DOHH2 (cell line): ENCODE data around the gene CACNA1A.

ENCODE experiments used
- H3F3A ChIP-seq: fragments of 200-600 bp; sonication (generic), shearing (Covaris generic); 2 replicates; pipeline ENCODE4 v1.6.0; 2016; ENCODE audit warnings: antibody characterized with exemption, mild to moderate bottlenecking; ENCODE audit not compliant: control insufficient read depth, insufficient read depth
- H3K27ac ChIP-seq: fragments of 200-600 bp; sonication (generic); 2 replicates; pipeline ENCODE4 v1.5.1; 2014; ENCODE audit warnings: low read depth, mild to moderate bottlenecking, low read length, moderate library complexity
- H3K27me3 ChIP-seq: fragments of 200-600 bp; sonication (generic); 2 replicates; pipeline ENCODE4 v1.6.1; 2014; ENCODE audit warnings: mild to moderate bottlenecking, low read length, mixed read lengths; ENCODE audit not compliant: control insufficient read depth
- H3K36me3 ChIP-seq: fragments of 200-600 bp; sonication (generic); 2 replicates; pipeline ENCODE4 v1.6.1; 2014; ENCODE audit warnings: mild to moderate bottlenecking, low read length, moderate library complexity, mixed read lengths; ENCODE audit not compliant: control insufficient read depth
- H3K4me1 ChIP-seq: fragments of 200-600 bp; sonication (generic); 2 replicates; pipeline ENCODE4 v1.6.1; 2014; ENCODE audit warnings: mild to moderate bottlenecking, low read length, mixed read lengths; ENCODE audit not compliant: control insufficient read depth
- H3K4me2 ChIP-seq: fragments of 200-600 bp; sonication (generic); 2 replicates; pipeline ENCODE4 v1.6.0; 2014; ENCODE audit warnings: mild to moderate bottlenecking, low read length, moderate library complexity
- H3K4me3 ChIP-seq: fragments of 200-600 bp; sonication (generic); 2 replicates; pipeline ENCODE4 v1.5.1; 2014; ENCODE audit warnings: mild to moderate bottlenecking, low read length, mixed read lengths
- H3K79me2 ChIP-seq: fragments of 200-600 bp; sonication (generic); 2 replicates; pipeline ENCODE4 v1.6.1; 2014; ENCODE audit warnings: mild to moderate bottlenecking, low read length, mixed read lengths; ENCODE audit not compliant: control insufficient read depth
- H3K9me2 ChIP-seq: fragments of 200-600 bp; sonication (generic); replicated peaks from 2 replicates; pipeline ENCODE4 v1.6.1; 2014; ENCODE audit warnings: mild to moderate bottlenecking, low read length, mixed read lengths; ENCODE audit not compliant: control insufficient read depth
- H3K9me3 ChIP-seq: fragments of 200-600 bp; sonication (generic); 2 replicates; pipeline ENCODE4 v1.6.1; 2014; ENCODE audit warnings: antibody characterized with exemption, low read length, mixed read lengths; ENCODE audit not compliant: control insufficient read depth, insufficient read depth
- H4K20me1 ChIP-seq: fragments of 200-600 bp; sonication (generic); 2 replicates; pipeline ENCODE4 v1.6.0; 2014; ENCODE audit warnings: low read depth, mild to moderate bottlenecking, antibody characterized with exemption, low read length, moderate library complexity; ENCODE audit not compliant: control insufficient read depth, insufficient read depth
- CTCF ChIP-seq: fragments of 200-600 bp; sonication (generic); IDR thresholded peaks from one replicate; pipeline ENCODE4 v1.5.1; 2014; ENCODE audit warnings: antibody characterized with exemption, mild to moderate bottlenecking, low read depth, low read length; ENCODE audit not compliant: poor library complexity, severe bottlenecking
- EZH2phosphoT487 ChIP-seq: fragments of 200-600 bp; sonication (generic); IDR thresholded peaks from 2 replicates; pipeline ENCODE4 v1.6.1; 2017; ENCODE audit warnings: borderline replicate concordance, mild to moderate bottlenecking, antibody characterized with exemption, low read length, moderate library complexity, mixed read lengths

CACNA1A gene

GRCh38 chr19:13541554-13541953, 35.3 kb upstream of the CACNA1A start:
- TF ChIP-seq CTCF (no peak), EZH2phosphoT487 (no peak)
- no peaks in the 10 kb centered on the region for H3K4me1 ChIP-seq
- H3K9me2 ChIP-seq: no peaks in the 10 kb centered on the region
- H3K36me3 ChIP-seq: no peaks in the 10 kb centered on the region
- H4K20me1 ChIP-seq: no peaks in the 10 kb centered on the region
- H3K27me3 ChIP-seq: no peaks in the 10 kb centered on the region
- no peak overlapping the region for H3K4me2 ChIP-seq
- H3K9me3 ChIP-seq: no peaks in the 10 kb centered on the region
- H3K79me2 ChIP-seq: no peaks in the 10 kb centered on the region
- no peak overlapping the region for H3K4me3 ChIP-seq
- no peaks in the 10 kb centered on the region for H3F3A ChIP-seq
- no peak overlapping the region for H3K27ac ChIP-seq

GRCh38 chr19:13539332-13539731, 33.1 kb upstream of the CACNA1A start:
- TF ChIP-seq CTCF (no peak), EZH2phosphoT487 (no peak)
- Histone ChIP-seq H3K4me2 (no peak overlapping the region), H3F3A (no peaks in the 10 kb centered on the region)

GRCh38 chr19:13538601-13539253, 32.4 kb upstream of the CACNA1A start:
- no peak overlapping the region for H3K4me3 ChIP-seq

More at GRCh38 chr19:13539332-13539731, 33.1 kb upstream of the CACNA1A start:
- no peak overlapping the region for H3K4me3 ChIP-seq
- no peaks in the 10 kb centered on the region for H3K79me2 ChIP-seq
- H3K36me3 ChIP-seq: no peaks in the 10 kb centered on the region
- no peaks in the 10 kb centered on the region for H3K4me1 ChIP-seq
- no peaks in the 10 kb centered on the region for H4K20me1 ChIP-seq
- no peaks in the 10 kb centered on the region for H3K9me2 ChIP-seq
- H3K9me3 ChIP-seq: no peaks in the 10 kb centered on the region
- H3K27me3 ChIP-seq: no peaks in the 10 kb centered on the region
- H3K27ac ChIP-seq: no peak overlapping the region

More at GRCh38 chr19:13538601-13539253, 32.4 kb upstream of the CACNA1A start:
- Histone ChIP-seq H4K20me1 (no peaks in the 10 kb centered on the region), H3K4me2 (no peak overlapping the region), H3K27me3 (no peaks in the 10 kb centered on the region), H3K9me3 (no peaks in the 10 kb centered on the region), H3K27ac (no peak overlapping the region), H3F3A (no peaks in the 10 kb centered on the region), H3K79me2 (no peaks in the 10 kb centered on the region), H3K9me2 (no peaks in the 10 kb centered on the region), H3K36me3 (no peaks in the 10 kb centered on the region), H3K4me1 (no peaks in the 10 kb centered on the region)
- TF ChIP-seq CTCF (no peak), EZH2phosphoT487 (no peak)
